Chondrocyte (in vitro differentiated cells): Measurements from ENCODE around the gene ZSCAN5A. TPM values are rescaled to one million over a fixed set of nuclear protein-coding genes. Genes with fewer than 3 reads are reported as not detected.

Source experiments
- DNase-seq: peaks from one replicate; pipeline ENCODE4 v3.0.0; 2021; ENCODE audit warnings: mixed read lengths, low spot score
- H3K27ac Mint-ChIP-seq: one replicate; pipeline ENCODE4 v1.8.0; 2021; ENCODE audit warnings: mild to moderate bottlenecking, moderate library complexity, mixed read lengths; ENCODE audit not compliant: unreplicated experiment
- H3K27me3 Mint-ChIP-seq: 2 replicates; pipeline ENCODE4 v1.8.0; 2021; ENCODE audit warnings: low read depth, mixed read lengths
- H3K36me3 Mint-ChIP-seq: 2 replicates; pipeline ENCODE4 v1.8.0; 2021; ENCODE audit warnings: low read depth, mixed read lengths
- H3K4me1 Mint-ChIP-seq: 2 replicates; pipeline ENCODE4 v1.8.0; 2021; ENCODE audit warnings: low read depth, mild to moderate bottlenecking, mixed read lengths
- H3K4me3 Mint-ChIP-seq: one replicate; pipeline ENCODE4 v1.8.0; 2021; ENCODE audit warnings: mild to moderate bottlenecking, moderate library complexity, mixed read lengths; ENCODE audit not compliant: unreplicated experiment
- H3K9me3 Mint-ChIP-seq: 2 replicates; pipeline ENCODE4 v1.8.0; 2021; ENCODE audit warnings: low read depth, mixed read lengths
- CTCF ChIP-seq: fragments of 200-600 bp; sonication (generic); IDR thresholded peaks from 2 replicates; pipeline ENCODE4 v1.5.0; 2021; ENCODE audit warnings: antibody characterized with exemption, mild to moderate bottlenecking, moderate library complexity
- total RNA-seq: library from RNA; stranded (reverse); gene quantifications from 3 replicates; pipeline ENCODE4 v1.2.1, GENCODE V29; 2021

ZSCAN5A gene
- total RNA-seq, 1 donor from 2014 or later: 1.5 TPM

DNA sequence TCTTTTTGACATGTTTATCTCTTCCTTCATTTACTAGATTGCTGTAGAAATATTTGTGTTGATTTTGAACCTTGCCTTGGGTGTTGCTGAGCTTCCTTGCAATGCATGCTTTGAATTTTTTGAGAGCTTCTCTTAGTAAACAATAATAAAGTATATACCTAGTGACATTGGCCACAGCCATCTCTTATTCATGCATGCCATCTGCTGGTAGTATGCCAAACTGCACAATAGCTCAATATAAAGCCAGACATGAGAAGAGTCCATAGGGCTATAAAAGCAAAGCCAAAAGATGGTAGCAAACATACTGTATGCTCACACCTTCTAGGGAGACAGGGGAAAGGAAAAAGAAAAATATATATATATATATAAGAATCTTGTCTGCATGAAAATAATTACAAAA is 18.9 kb upstream of the ZSCAN5A start:
- Mint-ChIP-seq H3K4me3 (no peak overlapping the region), H3K27ac (no peak overlapping the region), H3K4me1 (no peaks in the 10 kb centered on the region), H3K9me3 (peaks cover 34% of the 10 kb centered on the region), H3K36me3 (no peaks in the 10 kb centered on the region), H3K27me3 (no peaks in the 10 kb centered on the region)
- peak; percentile 80 for TF ChIP-seq CTCF
- DNase-seq: no peak

GRCh38 chr19:56332695-56333094 is 18.1 kb upstream of the ZSCAN5A start:
- no peak for TF ChIP-seq CTCF
- H3K27ac Mint-ChIP-seq: no peak overlapping the region
- no peak overlapping the region for H3K4me3 Mint-ChIP-seq
- no peak for DNase-seq
- peaks cover 27% of the 10 kb centered on the region for H3K9me3 Mint-ChIP-seq
- no peaks in the 10 kb centered on the region for H3K4me1 Mint-ChIP-seq
- no peaks in the 10 kb centered on the region for H3K36me3 Mint-ChIP-seq
- no peaks in the 10 kb centered on the region for H3K27me3 Mint-ChIP-seq

- peaks cover 20% of the 10 kb centered on the region for H3K9me3 Mint-ChIP-seq
- no peak for DNase-seq
- H3K4me1 Mint-ChIP-seq: no peaks in the 10 kb centered on the region
- H3K4me3 Mint-ChIP-seq: no peak overlapping the region
- H3K36me3 Mint-ChIP-seq: no peaks in the 10 kb centered on the region
- H3K27ac Mint-ChIP-seq: no peak overlapping the region
- H3K27me3 Mint-ChIP-seq: no peaks in the 10 kb centered on the region
- no peak for TF ChIP-seq CTCF
Measured at GRCh38 chr19:56324436-56324835, 9.8 kb upstream of the ZSCAN5A start.

- Mint-ChIP-seq H3K9me3 (peaks cover 20% of the 10 kb centered on the region), H3K4me3 (no peak overlapping the region), H3K27me3 (no peaks in the 10 kb centered on the region), H3K4me1 (no peaks in the 10 kb centered on the region), H3K36me3 (no peaks in the 10 kb centered on the region), H3K27ac (no peak overlapping the region)
- no peak for TF ChIP-seq CTCF
- DNase-seq: no peak
Measured at GRCh38 chr19:56321989-56322440, 7.4 kb upstream of the ZSCAN5A start.

DNA sequence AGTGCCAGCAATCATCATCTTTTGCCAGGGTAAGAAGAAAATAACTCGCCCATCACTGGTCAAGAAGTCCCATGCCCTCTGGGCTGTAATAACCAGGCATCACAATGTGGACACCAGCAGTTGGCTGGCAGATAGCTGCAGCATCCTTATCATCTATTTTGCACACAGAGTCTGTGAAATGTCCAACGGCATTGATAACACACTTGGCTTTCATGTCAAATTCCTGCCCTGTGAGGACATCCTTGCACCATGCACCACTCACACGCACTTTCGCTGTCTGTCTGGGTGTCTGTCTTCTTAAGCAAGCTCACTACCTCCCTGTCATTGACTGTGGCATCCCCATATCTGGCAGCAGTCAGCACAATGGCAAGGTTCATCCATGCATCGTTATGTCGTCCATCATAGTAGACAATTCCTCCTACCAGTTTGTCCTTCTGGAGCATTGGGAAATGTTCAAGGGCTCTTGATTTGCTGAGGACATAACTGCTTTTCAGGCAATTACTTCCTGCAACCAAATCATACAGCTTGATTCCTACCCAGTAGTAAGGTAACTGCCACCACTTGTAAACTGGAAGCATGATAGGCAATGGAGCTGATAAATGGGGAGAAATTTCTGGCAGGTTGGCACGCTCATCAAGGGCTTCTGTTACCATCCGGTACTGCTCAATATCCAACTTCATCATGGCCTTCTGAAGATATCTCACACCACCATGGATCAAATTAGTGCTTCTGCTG is 6.8 kb upstream of the ZSCAN5A start:
- no peak for TF ChIP-seq CTCF
- peaks cover 17% of the 10 kb centered on the region for H3K9me3 Mint-ChIP-seq
- H3K27ac Mint-ChIP-seq: no peak overlapping the region
- no peaks in the 10 kb centered on the region for H3K27me3 Mint-ChIP-seq
- H3K4me3 Mint-ChIP-seq: no peak overlapping the region
- H3K36me3 Mint-ChIP-seq: no peaks in the 10 kb centered on the region
- no peak for DNase-seq
- H3K4me1 Mint-ChIP-seq: no peaks in the 10 kb centered on the region
